NCI-H2171 treated with DMSO at 0.1 percent for 48 hours (cell line): ENCODE results near the gene IDH3A.
"Not testable (repeated sequence)": the region's sequence is repeated elsewhere in the genome, so short reads cannot be mapped to it uniquely, and the experiment has no call there.

Source experiments
- DNase-seq: peaks from one replicate; lab custom pipeline; 2025; lab: John Stamatoyannopoulos, UW

The IDH3A gene

DNA sequence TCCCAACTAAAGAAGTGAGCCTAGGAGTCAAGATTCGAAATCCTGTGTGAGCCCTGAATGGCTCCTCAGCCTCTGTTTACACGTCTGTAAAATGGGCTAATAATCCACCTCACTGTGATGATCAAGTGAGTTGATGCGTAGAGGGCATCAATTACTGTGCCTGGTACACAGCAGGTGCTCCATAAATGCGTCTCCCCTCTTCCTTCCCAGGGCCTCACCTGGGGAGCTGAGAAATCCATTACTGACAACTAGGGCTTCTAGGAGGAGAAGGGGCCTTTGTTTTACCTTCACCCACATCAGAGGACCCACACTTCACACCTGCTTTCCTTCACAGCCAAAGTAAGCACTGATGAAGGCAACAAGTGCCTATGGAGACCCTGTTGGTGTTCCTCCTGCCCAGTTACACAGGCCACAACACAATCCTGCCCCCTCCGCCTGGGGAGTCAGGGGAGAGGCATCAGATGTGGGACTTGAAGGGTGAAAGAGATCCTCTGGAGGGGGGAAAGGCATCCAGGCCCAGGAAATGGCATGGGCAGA, 19.3 kb upstream of the IDH3A start:
- DNase-seq, result no peak

GRCh38 chr15:78130466-78131294, 18.5 kb upstream of the IDH3A start:
- DNase-seq, result no peak

GRCh38 chr15:78131295-78132061, 17.7 kb upstream of the IDH3A start, which contains the start of gene CIB2:
CIB2 (minus strand) TSS chr15:78131445; CDS start chr15:78131215, 230 bp downstream.
- peak; percentile 67 for DNase-seq

DNA sequence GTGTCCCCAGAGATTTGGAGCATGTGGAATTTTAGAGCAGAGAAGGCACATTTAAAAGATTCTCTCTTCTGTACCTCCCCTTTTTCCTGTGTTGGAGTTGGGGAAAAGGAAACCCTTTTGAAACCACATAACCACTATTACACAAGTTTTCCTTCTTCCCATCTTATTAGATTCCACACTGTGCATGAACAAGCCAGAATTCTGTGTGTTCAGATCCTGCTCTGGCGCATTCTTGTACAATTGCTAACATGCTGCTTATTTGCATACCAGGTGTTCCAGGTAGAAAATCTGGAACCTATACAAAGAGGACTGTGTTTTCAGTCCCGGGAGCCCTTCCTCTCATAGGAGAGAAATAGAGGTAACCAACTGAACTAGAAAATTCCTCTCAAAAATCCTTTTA, 15.4 kb upstream of the IDH3A start:
- DNase-seq, result no peak

DNA sequence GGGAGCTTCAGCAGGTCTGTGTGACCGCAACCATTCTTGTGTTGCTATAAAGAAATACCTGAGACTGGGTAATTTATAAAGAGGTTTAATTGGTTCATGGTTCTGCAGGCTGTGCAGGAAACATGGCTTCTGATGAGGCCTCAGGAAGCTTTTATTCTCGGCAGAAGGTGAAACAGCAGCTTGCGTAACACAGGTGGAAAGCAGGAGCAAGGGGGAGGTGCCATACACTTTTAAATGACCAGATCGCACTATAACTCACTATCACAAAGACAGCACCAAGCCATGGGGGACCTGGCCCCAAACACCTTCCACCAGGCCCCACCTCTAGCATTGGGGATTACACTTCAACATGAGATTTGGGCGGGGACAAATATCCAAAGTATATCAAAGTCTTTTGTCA, 9.6 kb upstream of the IDH3A start:
- DNase-seq, result no peak

- DNase-seq, result no peak
Observed at GRCh38 chr15:78140292-78140691, 8.9 kb upstream of the IDH3A start.

- no peak for DNase-seq
Observed at GRCh38 chr15:78142332-78142731, 6.8 kb upstream of the IDH3A start.

- DNase-seq, result no peak
Observed at GRCh38 chr15:78146425-78147154, 2.6 kb upstream of the IDH3A start.

DNA sequence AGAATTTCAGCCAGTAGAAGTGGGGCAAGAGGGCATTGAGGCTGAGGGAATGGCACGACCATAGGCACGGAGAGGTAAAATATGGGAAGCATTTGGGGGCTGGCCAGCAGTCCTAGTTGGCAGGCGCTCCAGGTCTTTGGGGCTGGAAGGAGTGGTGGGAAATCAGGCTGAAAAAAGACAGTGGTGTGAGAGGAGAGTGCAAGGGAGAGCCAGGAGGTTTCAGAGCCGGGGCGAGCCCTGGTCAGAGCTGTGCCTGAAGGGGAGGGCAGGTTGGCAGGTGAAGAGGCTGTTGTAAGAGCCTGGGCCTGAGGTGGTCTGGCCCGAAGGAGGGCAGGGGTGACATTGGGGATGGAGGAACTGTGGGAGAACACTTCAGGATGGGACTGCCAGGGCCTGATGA, 1.6 kb upstream of the IDH3A start:
- no peak for DNase-seq

DNA sequence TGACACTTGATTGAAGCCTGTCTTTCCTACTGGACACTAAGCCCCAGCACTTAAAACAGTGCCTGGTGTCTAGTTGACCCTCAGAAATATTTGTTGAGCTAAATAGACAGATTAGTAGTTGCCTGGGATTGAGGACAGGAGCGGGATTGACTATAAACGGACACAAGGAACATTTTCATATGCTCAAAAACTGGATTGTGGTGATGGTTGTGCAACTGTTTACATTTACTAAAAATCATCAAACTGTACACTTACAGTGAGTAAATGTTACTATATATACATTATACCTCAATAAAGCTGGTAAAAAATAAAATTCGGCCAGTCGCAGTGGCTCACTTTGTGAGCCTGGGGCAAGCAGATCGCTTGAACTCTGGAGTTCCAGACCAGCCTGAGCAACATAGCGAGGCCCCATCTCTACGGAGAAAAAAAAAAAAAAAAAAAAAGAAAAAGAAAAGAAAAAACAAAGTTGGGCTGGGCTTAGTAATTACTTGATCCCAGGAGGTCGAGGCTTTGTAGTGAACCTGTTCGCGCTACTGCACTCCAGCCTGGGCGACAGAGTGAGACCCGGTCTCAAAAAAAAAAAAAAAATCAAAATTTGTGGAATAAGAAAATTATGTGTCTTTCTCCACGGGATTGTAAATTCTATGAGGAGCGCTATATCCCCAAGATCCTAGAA, 632 bp upstream of the IDH3A start:
- DNase-seq, result no peak

DNA sequence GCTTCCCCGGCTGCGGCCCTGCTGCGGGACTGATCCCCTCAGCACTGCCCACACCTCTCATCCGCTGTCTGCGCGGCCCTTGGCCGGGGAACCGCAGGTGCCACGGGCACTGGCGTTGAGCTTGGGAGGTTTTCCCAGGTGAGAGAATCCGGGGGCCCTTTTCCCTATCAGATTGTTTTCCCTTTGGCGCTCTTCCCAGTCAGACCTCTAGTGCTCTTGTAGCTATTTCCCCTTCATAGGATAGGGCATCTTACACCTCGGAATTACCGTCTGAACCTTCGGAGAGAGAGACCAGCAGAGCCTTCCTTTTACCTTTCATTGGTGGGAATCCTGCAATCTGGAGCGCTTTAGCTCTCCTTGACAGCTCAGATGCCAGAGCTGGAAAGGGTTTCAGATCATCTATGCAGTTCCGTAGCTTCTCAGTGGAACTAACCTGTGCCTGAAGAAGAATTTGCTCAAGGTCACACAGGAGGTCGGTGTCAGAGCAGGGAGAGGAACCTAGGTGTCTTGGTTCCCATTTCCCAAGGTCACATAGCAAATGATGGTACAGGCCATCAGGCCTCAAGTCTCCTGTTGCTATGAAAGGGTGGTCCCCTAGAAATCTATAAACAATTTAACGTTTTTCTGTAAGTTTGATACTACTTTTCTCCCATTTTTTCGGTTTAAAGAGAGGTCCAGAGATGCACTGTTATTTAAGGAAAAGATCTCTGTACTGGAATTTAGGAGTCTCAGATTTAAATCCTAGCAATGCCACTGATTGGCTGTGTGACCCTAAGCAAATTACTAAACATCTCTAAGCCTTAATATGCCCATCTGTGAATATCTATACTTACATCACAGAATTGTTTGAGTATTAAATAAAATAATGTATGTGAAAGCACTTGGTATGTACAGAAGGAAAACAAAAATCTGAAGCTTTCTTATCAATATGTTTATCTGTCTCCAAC, 916 bp downstream of the IDH3A start:
- peak; percentile 69 for DNase-seq

DNA sequence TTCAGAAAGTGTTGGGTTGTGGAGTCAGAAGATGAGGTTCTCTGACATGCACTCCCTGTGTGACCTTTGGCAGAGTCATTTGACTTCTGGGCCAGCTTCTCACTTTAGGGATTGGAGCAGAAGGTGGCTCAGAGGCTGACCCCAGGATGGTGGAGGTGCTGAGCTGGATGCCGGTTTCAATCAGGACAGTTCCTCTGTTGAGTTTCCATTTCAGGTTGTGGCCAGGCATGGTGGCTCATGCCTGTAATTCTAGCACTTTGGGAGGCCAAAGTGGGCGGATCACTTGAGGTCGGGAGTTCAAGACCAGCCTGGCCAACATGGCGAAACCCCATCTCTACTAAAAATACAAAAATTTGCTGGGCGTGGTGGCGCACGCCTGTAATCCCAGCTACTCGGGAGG, 1.9 kb downstream of the IDH3A start:
- DNase-seq, result not testable (repeated sequence)

GRCh38 chr15:78154955-78155354, 5.8 kb downstream of the IDH3A start:
- DNase-seq, result no peak

- DNase-seq, result no peak
Observed at GRCh38 chr15:78155355-78155939, 6.3 kb downstream of the IDH3A start.

DNA sequence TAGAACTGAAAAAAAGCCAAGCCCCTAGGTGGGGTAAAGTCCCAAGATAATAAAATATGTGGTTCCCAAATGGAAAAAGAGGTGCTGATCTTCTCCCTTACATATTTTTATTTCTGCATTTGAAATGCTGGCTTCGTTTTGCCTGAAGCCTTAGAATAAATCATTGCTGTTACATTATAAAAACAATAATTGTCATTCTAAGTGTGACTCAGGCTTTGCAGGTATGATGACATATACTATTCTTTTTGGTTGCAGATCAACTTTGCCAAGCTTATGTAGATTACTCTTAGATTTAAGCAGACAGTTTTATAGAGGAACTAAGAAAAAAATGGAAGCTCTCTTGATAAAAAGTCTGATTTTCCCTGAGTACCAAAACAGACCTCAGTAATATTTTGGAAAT, 7.5 kb downstream of the IDH3A start:
- DNase-seq, result no peak

GRCh38 chr15:78157203-78157602, 8.0 kb downstream of the IDH3A start:
- DNase-seq, result no peak

DNA sequence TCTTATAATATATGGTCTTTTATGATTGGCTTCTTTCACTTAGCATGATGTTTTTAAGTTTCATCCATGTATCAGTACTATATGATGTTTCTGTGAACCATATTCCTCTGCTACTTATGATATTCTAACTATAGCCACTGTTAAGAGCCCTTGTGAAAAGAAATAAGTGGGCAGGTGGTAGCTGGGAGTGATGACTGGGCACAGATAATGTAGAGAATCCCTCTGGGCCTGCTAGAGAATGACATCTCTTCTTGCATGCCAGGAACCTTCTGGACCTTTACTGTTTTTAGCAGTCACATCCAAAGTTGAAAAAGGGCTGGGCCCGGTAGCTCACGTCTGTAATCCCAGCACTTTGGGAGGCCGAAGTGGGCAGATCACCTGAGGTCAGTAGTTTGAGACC, 10.2 kb downstream of the IDH3A start:
- no peak for DNase-seq

DNA sequence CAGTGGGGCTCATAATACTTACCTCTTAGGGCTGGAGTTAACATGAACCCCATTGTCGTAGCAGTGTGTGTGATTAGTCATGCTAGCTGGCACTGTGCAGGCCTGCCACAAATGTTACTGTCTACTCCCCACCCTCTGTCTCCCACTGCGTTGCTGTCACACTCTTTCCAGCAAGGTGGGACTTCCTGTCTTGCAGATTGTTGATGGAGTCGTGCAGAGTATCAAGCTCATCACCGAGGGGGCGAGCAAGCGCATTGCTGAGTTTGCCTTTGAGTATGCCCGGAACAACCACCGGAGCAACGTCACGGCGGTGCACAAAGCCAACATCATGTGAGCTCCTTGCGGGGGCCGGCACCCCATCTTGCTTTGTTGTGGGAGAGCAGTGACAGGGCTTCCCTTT, 12.9 kb downstream of the IDH3A start:
- no peak for DNase-seq

DNA sequence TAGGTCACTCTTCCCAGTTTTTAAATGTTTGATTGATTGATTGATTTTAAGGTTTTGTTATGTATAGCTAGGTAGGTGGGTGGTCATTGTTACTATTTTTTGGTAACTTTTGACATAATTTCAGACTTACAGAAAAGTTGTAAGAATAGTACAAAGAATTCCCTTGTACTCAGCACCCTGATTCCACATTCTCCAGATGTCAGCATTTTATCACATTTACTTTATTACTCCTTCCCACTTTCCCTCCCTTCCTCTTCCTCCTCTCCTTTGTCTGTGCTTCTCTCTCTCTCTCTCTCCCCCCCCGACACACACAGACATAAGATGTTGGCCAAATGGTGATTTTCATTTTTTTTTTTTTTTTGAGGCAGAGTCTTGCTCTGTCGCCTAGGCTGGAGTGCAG, 14.8 kb downstream of the IDH3A start:
- DNase-seq, result no peak

DNA sequence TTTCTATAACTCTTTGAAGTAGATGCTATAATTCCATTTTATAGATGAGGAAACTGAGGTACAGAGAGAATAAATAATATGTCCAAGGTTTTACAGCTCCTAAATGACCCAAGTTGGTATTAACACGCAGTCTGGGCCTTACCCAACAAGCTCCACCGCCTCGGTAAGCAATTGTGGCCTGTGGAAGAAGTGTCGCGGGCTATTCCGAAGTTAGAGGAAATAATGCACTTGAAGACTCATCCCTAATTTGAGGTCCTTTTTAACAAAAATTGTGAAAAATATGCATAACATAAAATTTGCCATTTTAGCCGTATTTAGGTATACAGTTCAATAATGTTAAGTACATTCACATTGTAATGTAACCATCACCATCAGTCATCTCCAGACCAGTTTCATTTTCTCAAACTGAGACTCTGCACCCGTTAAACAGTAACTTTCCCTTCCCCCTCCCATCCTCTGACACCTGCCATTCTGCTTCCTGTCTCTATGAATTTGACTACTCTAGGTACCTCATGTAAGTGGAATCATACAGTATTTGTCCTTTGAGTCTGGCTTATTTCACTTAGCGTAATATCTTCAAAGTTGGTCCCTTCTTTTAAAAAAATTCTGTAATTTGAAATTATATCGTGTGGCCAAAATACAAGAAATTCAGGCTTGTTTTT, 18.2 kb downstream of the IDH3A start:
- no peak for DNase-seq
